ENCODE data around the gene YY1. TPM values are rescaled to one million over a fixed set of nuclear protein-coding genes. Genes with fewer than 3 reads are reported as not detected.

The YY1 gene
- total and polyA plus RNA-seq, 2 of the 8 experiments (the other 6 are each of a cell fraction or from before 2014, with no cell fraction given) = 26.4 to 106 TPM

- TF ChIP-seq EZH2 (IDR thresholded peaks at IDR 0.05; ENCODE audit: low read depth, low read length, severe bottlenecking) = no peak
- no peak for TF ChIP-seq PHF8 (conservative IDR thresholded peaks at IDR 0.05; ENCODE audit: low read depth, low read length)
- TF ChIP-seq ZNF274 (IDR thresholded peaks at IDR 0.05; ENCODE audit: borderline replicate concordance, extremely low read depth, low read length) = no peak
- TF ChIP-seq RXRA (IDR thresholded peaks at IDR 0.05; ENCODE audit: insufficient read depth, low read depth, low read length) = no peak
Observed at GRCh38 chr14:100240668-100241032, 1.7 kb downstream of the YY1 start (continued).
